Stimulated activated CD8-positive, alpha-beta memory T cell treated with anti-CD3 and anti-CD28 coated beads, Interleukin-12 subunit alpha, Interleukin-12 subunit beta, amount 100 ng/mL, for 1 hour (primary cell): Measurements from ENCODE around the gene PDCD2L.

Source experiments
- DNase-seq: peaks from one replicate; pipeline ENCODE4 v3.0.0-alpha.2; 2020; ENCODE audit warnings: low read depth

PDCD2L gene

DNA sequence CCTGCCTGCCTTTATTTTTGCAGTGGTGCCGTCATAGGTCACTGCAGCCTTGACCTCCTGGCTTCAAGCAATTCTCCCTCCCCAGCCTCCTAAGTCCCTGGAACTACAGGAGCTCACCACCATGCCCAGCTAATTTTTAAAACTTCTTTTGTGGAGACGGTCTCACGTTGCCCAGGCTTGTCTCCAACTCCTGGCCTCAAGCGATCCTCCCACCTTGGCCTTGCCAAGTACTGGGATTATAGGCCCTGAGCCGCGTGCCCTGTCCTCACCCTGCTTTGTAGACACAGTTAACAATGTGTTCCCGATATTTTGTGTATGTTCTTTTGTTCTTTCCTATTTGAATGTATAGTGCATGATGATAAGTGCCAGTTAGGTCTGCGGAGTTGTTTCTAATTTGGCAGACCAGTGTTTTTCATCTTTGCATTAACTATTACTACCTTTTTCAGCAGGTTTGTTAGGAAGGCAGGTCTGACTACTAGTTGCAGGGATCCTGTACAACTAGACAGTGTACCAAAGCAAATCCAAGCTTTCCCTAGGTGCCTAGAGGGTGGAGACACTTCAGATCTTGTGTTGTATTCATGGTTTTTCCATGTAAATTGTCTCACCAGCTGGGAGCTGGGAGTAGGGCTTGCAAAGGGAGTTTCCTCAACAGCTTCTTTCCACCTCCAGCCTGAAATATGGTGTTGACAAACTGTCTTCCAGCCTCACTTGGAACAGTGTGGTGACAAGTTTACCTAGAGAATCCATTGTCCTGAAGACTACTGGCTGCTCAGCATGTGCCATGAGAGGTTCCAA, 67.9 kb downstream of the PDCD2L start:
- no peak for DNase-seq

DNA sequence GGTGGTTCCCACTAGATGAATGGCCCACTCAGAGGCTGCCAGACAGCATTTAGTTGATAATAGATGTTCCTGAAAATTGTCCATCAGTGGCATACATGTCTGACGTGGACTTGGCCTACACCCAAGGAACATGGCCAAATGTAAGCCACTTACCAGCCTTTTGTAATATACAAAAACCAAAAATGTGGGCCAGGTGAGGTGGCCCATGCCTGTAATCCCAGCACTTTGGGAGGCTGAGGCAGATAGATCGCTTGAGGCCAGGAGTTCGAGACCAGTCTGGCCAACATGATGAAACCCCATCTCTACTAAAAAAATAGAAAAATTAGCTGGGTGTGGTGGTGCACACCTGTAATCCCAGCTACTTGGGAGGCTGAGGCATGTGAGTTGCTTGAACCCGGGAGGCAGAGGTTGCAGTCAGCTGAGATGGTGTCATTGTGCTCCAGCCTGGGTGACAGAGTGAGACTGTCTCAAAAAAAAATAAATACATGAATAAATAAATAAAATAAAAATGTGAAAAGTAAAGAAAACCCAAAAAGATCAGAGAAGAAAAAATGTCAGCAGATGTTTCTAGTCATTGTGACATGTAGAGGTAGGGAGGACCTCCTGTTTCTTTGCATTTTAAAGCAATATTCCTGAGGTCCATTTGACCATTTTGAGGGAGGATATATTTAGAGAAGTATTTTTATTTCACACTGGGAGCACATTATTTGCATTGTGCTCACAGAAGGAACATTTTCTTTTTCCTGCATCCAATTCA, 70.2 kb downstream of the PDCD2L start:
- no peak for DNase-seq

DNA sequence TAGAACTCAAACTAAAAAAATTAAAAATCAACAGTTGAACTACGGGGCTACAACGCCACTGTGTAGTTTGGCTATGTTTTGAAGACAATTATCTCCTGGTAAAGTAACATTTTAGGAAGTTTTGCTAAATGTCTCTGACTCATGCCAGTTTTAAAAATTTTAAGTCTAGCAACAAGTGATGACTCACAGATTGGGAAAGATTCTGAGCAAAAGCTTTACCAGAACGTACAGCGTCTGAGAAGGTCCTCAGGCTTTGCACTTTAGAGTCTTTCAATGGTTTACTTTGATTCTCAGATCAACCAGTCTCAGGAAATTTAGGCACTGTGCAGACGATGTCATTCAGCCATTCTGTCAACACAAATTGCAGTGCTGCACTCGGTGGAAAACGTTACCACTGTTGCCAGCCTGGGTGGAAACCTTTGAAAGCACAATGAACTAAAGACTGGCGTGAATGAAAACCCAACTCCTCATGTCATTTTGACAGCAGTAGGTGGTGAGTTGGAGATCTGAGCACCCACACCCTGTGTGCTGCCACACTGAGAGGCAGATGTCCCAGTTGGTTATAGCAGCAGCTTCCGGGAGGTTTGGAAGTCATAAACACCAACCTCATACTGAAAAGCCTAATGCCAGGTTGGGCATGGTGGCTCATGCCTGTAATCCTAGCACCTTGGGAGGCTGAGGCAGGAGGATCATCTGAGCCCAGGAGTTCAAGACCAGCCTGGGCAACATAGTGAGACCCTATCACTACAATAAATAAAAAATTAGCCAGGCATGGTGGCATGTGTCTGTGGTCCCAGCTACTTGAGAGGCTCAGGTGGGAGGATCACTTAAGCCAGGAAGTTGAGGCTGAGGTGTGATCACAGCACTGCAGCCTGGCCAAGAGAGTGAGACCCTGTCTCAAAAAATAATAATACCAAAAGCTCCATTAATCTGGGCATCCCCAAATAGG, 71.1 kb downstream of the PDCD2L start:
- no peak for DNase-seq
